OCI-LY3 (cell line): ENCODE results near the gene KRT14.

Experiments
- H2AFZ ChIP-seq: fragments of 200-600, 300-600 bp; shearing (Covaris generic); 2 replicates; pipeline ENCODE4 v1.6.0; 2014; ENCODE audit warnings: antibody characterized with exemption, low read depth, low read length
- H3K27ac ChIP-seq: fragments of 200-600, 300-600 bp; sonication (generic); 2 replicates; pipeline ENCODE4 v1.5.1; 2014; ENCODE audit warnings: mild to moderate bottlenecking, low read length, moderate library complexity, mixed read lengths
- H3K27me3 ChIP-seq: fragments of 200-600, 300-600 bp; sonication (generic); 2 replicates; pipeline ENCODE4 v1.6.1; 2014; ENCODE audit warnings: low read depth, low read length, mixed read lengths
- H3K36me3 ChIP-seq: fragments of 200-600, 300-600 bp; sonication (generic); replicated peaks from 2 replicates; pipeline ENCODE3; 2014; ENCODE audit warnings: low read depth, low read length, mixed read lengths
- H3K4me1 ChIP-seq: fragments of 300-600, 200-600 bp; sonication (generic); 2 replicates; pipeline ENCODE4 v1.6.1; 2014; ENCODE audit warnings: low read length, mixed read lengths
- H3K4me2 ChIP-seq: fragments of 200-600, 300-600 bp; sonication (generic); 2 replicates; pipeline ENCODE4 v1.6.1; 2014; ENCODE audit warnings: low read length, mixed read lengths
- H3K4me3 ChIP-seq: fragments of 300-600, 200-600 bp; sonication (generic); 2 replicates; pipeline ENCODE4 v1.5.1; 2014; ENCODE audit warnings: antibody characterized with exemption, mild to moderate bottlenecking, low read length, moderate library complexity
- H3K79me2 ChIP-seq: fragments of 300-600, 200-600 bp; shearing (Covaris generic); 2 replicates; pipeline ENCODE4 v1.6.1; 2014; ENCODE audit warnings: mild to moderate bottlenecking, low read length, mixed read lengths
- H3K9ac ChIP-seq: fragments of 300-600, 200-600 bp; shearing (Covaris generic); 2 replicates; pipeline ENCODE4 v1.6.0; 2014; ENCODE audit warnings: mild to moderate bottlenecking, low read length, moderate library complexity
- H3K9me3 ChIP-seq: fragments of 200-600, 300-600 bp; shearing (Covaris generic); 2 replicates; pipeline ENCODE4 v1.6.1; 2014; ENCODE audit warnings: low read length, mixed read lengths; ENCODE audit not compliant: insufficient read depth
- H4K20me1 ChIP-seq: fragments of 200-600, 300-600 bp; sonication (generic); 2 replicates; pipeline ENCODE4 v1.6.1; 2016; ENCODE audit warnings: low read length, mixed read lengths; ENCODE audit not compliant: insufficient read depth
- EZH2phosphoT487 ChIP-seq: fragments of 200-600 bp; shearing (Covaris generic); IDR thresholded peaks from 2 replicates; pipeline ENCODE4 v1.6.1; 2018; ENCODE audit warnings: antibody characterized with exemption, mixed run types, low read depth
- TF ChIP-seq, protein P1 (sequence below): fragments of 200-600, 300-600 bp; sonication (generic); IDR thresholded peaks from 2 replicates; pipeline ENCODE4 v1.5.1; 2014; ENCODE audit warnings: antibody characterized with exemption, low read length, low read depth

Gene KRT14

DNA sequence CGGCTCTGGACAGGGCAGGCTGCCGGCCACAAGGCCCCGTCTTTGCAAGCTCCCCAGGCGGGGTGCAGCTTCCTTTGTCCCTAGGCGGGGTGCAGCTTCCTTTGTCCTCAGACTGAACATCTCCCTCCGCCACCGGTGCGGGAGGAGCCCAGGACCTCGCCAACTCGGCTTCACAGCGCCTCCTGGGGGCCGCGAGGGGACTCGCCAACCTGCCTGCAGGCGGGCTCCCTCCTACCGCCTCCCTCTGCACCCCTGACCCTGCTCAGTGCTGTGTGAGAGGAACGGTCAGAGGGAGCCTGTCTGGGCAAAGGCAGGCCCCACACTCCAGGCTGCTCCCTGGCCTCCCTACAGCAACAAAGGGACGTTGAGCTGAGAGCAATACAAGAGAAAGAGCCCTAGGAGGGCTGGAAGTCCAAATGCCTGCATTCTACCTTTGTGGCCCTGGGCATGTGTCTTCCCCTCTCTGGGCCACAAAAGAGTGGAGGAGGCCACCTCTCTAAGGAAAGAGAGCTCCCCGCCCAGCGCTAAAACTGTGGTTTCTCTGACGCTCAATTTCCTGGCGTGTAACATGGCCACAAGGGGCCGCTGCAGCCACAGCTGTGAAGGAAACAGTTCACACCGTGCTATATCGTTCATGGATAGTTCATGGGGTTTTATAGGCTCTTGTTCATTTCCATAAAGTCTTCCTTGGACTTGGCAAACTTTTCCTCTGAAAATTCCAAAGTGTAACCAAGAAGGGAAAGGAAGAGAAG is 37.7 kb downstream of the KRT14 start:
- TF ChIP-seq, protein P1, sequence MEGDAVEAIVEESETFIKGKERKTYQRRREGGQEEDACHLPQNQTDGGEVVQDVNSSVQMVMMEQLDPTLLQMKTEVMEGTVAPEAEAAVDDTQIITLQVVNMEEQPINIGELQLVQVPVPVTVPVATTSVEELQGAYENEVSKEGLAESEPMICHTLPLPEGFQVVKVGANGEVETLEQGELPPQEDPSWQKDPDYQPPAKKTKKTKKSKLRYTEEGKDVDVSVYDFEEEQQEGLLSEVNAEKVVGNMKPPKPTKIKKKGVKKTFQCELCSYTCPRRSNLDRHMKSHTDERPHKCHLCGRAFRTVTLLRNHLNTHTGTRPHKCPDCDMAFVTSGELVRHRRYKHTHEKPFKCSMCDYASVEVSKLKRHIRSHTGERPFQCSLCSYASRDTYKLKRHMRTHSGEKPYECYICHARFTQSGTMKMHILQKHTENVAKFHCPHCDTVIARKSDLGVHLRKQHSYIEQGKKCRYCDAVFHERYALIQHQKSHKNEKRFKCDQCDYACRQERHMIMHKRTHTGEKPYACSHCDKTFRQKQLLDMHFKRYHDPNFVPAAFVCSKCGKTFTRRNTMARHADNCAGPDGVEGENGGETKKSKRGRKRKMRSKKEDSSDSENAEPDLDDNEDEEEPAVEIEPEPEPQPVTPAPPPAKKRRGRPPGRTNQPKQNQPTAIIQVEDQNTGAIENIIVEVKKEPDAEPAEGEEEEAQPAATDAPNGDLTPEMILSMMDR = peak; percentile 84
- no peak for TF ChIP-seq EZH2phosphoT487
- Histone ChIP-seq H3K79me2 (no peaks in the 10 kb centered on the region), H3K27me3 (peaks cover 5% of the 10 kb centered on the region; the same call in 1 of the 2 replicates), H2AFZ (peak overlapping the region; percentile 100), H3K4me2 (peak overlapping the region; percentile 100), H4K20me1 (no peaks in the 10 kb centered on the region), H3K4me1 (peaks cover 7% of the 10 kb centered on the region), H3K9me3 (no peaks in the 10 kb centered on the region), H3K9ac (peak overlapping the region; percentile 72), H3K4me3 (peak overlapping the region; percentile 80), H3K36me3 (no peaks in the 10 kb centered on the region), H3K27ac (no peak overlapping the region)

DNA sequence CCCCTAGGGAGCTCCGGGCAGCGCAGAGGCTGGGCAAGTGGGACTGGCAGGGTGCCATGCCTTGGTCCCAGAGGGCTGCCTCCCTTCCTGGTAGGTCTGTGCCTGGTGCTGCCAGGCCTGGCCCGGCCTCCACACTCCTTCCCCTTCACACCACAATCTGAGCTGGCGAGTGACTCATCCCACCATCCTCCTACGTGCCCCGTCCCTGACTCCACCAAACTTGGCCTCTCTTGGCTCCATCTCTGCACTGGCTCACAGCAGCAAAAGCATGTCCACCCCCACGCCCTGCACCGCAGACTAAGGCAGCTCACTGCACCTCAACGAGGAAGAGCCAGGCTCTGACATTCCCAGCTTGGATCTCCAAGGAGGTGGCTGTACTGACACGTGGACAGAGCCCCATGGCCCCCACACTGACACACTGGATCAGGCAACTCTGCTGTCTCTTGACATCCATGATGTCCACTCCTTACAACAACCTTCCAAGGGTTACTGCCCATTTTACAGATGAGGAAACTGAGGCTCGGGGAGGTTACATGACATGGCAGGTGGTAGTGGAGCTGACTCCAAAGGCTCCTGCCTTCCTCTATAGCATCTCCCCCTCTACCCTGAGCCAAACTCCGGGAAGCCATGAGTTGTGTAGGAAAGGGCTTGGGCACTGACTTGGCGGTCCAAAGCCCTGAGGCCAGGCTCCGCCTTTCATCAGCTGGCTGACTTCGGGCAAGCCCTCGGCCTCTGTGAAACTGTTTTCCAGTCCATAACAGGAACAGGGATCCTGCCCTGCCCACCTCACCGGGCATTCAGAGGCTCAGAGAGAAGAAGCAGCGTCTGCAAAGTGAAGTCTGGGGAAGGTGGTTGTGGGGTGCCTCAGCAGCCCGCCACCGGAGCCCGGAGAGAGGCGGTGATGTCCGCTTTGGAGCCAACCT is 38.5 kb downstream of the KRT14 start:
- Histone ChIP-seq H3K9ac (no peak overlapping the region), H3K27me3 (peaks cover 3% of the 10 kb centered on the region; the same call in 1 of the 2 replicates), H3K36me3 (no peaks in the 10 kb centered on the region), H2AFZ (peak overlapping the region; percentile 84; the same call in 1 of the 2 replicates), H3K27ac (no peak overlapping the region), H3K79me2 (no peaks in the 10 kb centered on the region), H3K4me3 (peak overlapping the region; percentile 80), H3K4me1 (peaks cover 7% of the 10 kb centered on the region), H3K4me2 (peak overlapping the region; percentile 100), H4K20me1 (no peaks in the 10 kb centered on the region), H3K9me3 (no peaks in the 10 kb centered on the region)
- TF ChIP-seq EZH2phosphoT487 = no peak
- TF ChIP-seq, protein P1 = no peak

GRCh38 chr17:41547378-41547841 is 39.3 kb downstream of the KRT14 start:
- H2AFZ ChIP-seq = no peak overlapping the region
- H3K27ac ChIP-seq = no peak overlapping the region

More at GRCh38 chr17:41547378-41547841, 39.3 kb downstream of the KRT14 start:
- no peak overlapping the region for H3K4me2 ChIP-seq
- H3K36me3 ChIP-seq = no peaks in the 10 kb centered on the region
- H3K9me3 ChIP-seq = no peaks in the 10 kb centered on the region
- no peaks in the 10 kb centered on the region for H3K79me2 ChIP-seq
- H3K27me3 ChIP-seq = peaks cover 3% of the 10 kb centered on the region; the same call in 1 of the 2 replicates
- H3K4me3 ChIP-seq = no peak overlapping the region
- peaks cover 7% of the 10 kb centered on the region for H3K4me1 ChIP-seq
- no peak overlapping the region for H3K9ac ChIP-seq
- no peaks in the 10 kb centered on the region for H4K20me1 ChIP-seq
- TF ChIP-seq EZH2phosphoT487 = no peak
- TF ChIP-seq, protein P1 = no peak
